Measurements from ENCODE around the gene KRTAP19-3. TPM values are rescaled to one million over a fixed set of nuclear protein-coding genes. Genes with fewer than 3 reads are reported as not detected.

Gene KRTAP19-3
- total and polyA plus RNA-seq, 3 experiments from 2014 or later = not detected

DNA sequence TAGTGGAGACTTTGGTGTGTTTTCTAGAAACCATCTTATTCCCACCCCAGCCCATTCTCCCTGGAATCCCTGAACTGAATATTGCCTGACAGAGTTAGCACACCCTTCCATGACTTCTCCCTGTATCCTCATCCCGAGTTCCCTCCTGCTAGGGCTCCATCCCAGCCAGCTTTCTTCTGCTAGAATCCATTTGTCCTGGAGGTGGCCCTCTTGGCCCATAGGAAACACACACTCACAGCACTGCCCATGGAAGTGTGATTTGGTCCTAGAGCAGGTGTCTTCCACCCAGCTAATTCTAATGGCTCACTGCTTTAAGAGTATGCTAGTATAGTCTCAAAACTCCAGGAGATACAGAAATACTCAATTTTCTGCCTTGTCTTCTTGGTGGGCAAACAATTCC is 47.6 kb downstream of the KRTAP19-3 start:
- H3K4me1 Mint-ChIP-seq = no peaks in the 10 kb centered on the region
- Histone ChIP-seq H3K27me3 (ENCODE audit: insufficient read depth, low read length, poor library complexity, severe bottlenecking) (no peaks in the 10 kb centered on the region), H3K27ac (ENCODE audit: low read depth, low read length) (no peak overlapping the region), H3K36me3 (ENCODE audit: insufficient read depth, low read length) (no peaks in the 10 kb centered on the region), H3K9me3 (ENCODE audit: low read length) (no peaks in the 10 kb centered on the region), H3K4me1 (ENCODE audit: insufficient read depth, low read length) (no peaks in the 10 kb centered on the region), H3K4me3 (ENCODE audit: low read length) (no peak overlapping the region)
- DNase-seq = no peak
- ChIA-PET POLR2A (no interaction called here), CTCF (no interaction called here)
- no peak overlapping the region for H3K27ac Mint-ChIP-seq
- no peaks in the 10 kb centered on the region for H3K36me3 Mint-ChIP-seq
- no peaks in the 10 kb centered on the region for H3K27me3 Mint-ChIP-seq
- H3K4me3 Mint-ChIP-seq = no peak overlapping the region
- H3K9me3 Mint-ChIP-seq = peaks cover 0 to 6% (median 2%) of the 10 kb centered on the region in 5 donors

GRCh38 chr21:30443226-30443625 is 48.6 kb downstream of the KRTAP19-3 start:
- Mint-ChIP-seq H3K9me3 (peaks cover 0 to 6% (median 2%) of the 10 kb centered on the region in 5 donors), H3K36me3 (no peaks in the 10 kb centered on the region), H3K27ac (no peak overlapping the region), H3K27me3 (no peaks in the 10 kb centered on the region), H3K4me1 (no peaks in the 10 kb centered on the region), H3K4me3 (no peak overlapping the region)
- no peaks in the 10 kb centered on the region for H3K4me1 ChIP-seq (ENCODE audit: insufficient read depth, low read length)
- no peak overlapping the region for H3K4me3 ChIP-seq (ENCODE audit: low read length)
- DNase-seq = no peak
- ChIA-PET POLR2A (no interaction called here), CTCF (no interaction called here)
- no peaks in the 10 kb centered on the region for H3K9me3 ChIP-seq (ENCODE audit: low read length)
- no peaks in the 10 kb centered on the region for H3K27me3 ChIP-seq (ENCODE audit: insufficient read depth, low read length, poor library complexity, severe bottlenecking)
- no peaks in the 10 kb centered on the region for H3K36me3 ChIP-seq (ENCODE audit: insufficient read depth, low read length)
- H3K27ac ChIP-seq (ENCODE audit: low read depth, low read length) = no peak overlapping the region

Other genes starting within 250 kb of the KRTAP19-3 start
- gene KRTAP24-1, start 209.1 kb downstream of the KRTAP19-3 start, total RNA-seq = not detected
- not detected for gene KRTAP24-1, start 209.1 kb downstream of the KRTAP19-3 start, polyA plus RNA-seq
- not detected for gene KRTAP25-1, start 202.5 kb downstream of the KRTAP19-3 start, total RNA-seq
- gene KRTAP25-1, start 202.5 kb downstream of the KRTAP19-3 start, polyA plus RNA-seq = not detected
- not detected for gene KRTAP26-1, start 171.7 kb downstream of the KRTAP19-3 start, total RNA-seq
- not detected for gene KRTAP26-1, start 171.7 kb downstream of the KRTAP19-3 start, polyA plus RNA-seq
- not detected for gene KRTAP27-1, start 154.3 kb downstream of the KRTAP19-3 start, total RNA-seq
- not detected for gene KRTAP27-1, start 154.3 kb downstream of the KRTAP19-3 start, polyA plus RNA-seq
- not detected for gene KRTAP23-1, start 143.4 kb downstream of the KRTAP19-3 start, total RNA-seq
- gene KRTAP23-1, start 143.4 kb downstream of the KRTAP19-3 start, polyA plus RNA-seq = not detected
- not detected for gene KRTAP13-2, start 119.7 kb downstream of the KRTAP19-3 start, total RNA-seq
- not detected for gene KRTAP13-2, start 119.7 kb downstream of the KRTAP19-3 start, polyA plus RNA-seq
- not detected for gene KRTAP13-1, start 96.0 kb downstream of the KRTAP19-3 start, total RNA-seq
- not detected for gene KRTAP13-1, start 96.0 kb downstream of the KRTAP19-3 start, polyA plus RNA-seq
- not detected for gene KRTAP13-3, start 66.1 kb downstream of the KRTAP19-3 start, total RNA-seq
- gene KRTAP13-3, start 66.1 kb downstream of the KRTAP19-3 start, polyA plus RNA-seq = not detected
- gene KRTAP13-4, start 61.8 kb downstream of the KRTAP19-3 start, total RNA-seq = not detected
- gene KRTAP13-4, start 61.8 kb downstream of the KRTAP19-3 start, polyA plus RNA-seq = not detected
- not detected for gene KRTAP15-1, start 51.7 kb downstream of the KRTAP19-3 start, total RNA-seq
- gene KRTAP15-1, start 51.7 kb downstream of the KRTAP19-3 start, polyA plus RNA-seq = not detected
- gene KRTAP19-1, start 11.6 kb downstream of the KRTAP19-3 start, total RNA-seq = not detected
- gene KRTAP19-1, start 11.6 kb downstream of the KRTAP19-3 start, polyA plus RNA-seq = not detected
- gene KRTAP19-2, start 4.6 kb downstream of the KRTAP19-3 start, total RNA-seq = not detected
- not detected for gene KRTAP19-2, start 4.6 kb downstream of the KRTAP19-3 start, polyA plus RNA-seq
- not detected for gene KRTAP19-4, start 5.2 kb upstream of the KRTAP19-3 start, total RNA-seq
- gene KRTAP19-4, start 5.2 kb upstream of the KRTAP19-3 start, polyA plus RNA-seq = not detected
- gene KRTAP19-5, start 10.1 kb upstream of the KRTAP19-3 start, total RNA-seq = not detected
- gene KRTAP19-5, start 10.1 kb upstream of the KRTAP19-3 start, polyA plus RNA-seq = not detected
- gene KRTAP19-6, start 49.9 kb upstream of the KRTAP19-3 start, total RNA-seq = not detected
- not detected for gene KRTAP19-6, start 49.9 kb upstream of the KRTAP19-3 start, polyA plus RNA-seq
- not detected for gene KRTAP19-7, start 69.3 kb upstream of the KRTAP19-3 start, total RNA-seq
- not detected for gene KRTAP19-7, start 69.3 kb upstream of the KRTAP19-3 start, polyA plus RNA-seq
- gene KRTAP22-2, start 98.4 kb upstream of the KRTAP19-3 start, total RNA-seq = not detected
- not detected for gene KRTAP22-2, start 98.4 kb upstream of the KRTAP19-3 start, polyA plus RNA-seq
- gene KRTAP6-3, start 100.4 kb upstream of the KRTAP19-3 start, total RNA-seq = not detected
- not detected for gene KRTAP6-3, start 100.4 kb upstream of the KRTAP19-3 start, polyA plus RNA-seq
- gene KRTAP6-2, start 106.9 kb upstream of the KRTAP19-3 start, total RNA-seq = not detected
- not detected for gene KRTAP6-2, start 106.9 kb upstream of the KRTAP19-3 start, polyA plus RNA-seq
- not detected for gene KRTAP22-1, start 109.1 kb upstream of the KRTAP19-3 start, total RNA-seq
- not detected for gene KRTAP22-1, start 109.1 kb upstream of the KRTAP19-3 start, polyA plus RNA-seq
- gene KRTAP6-1, start 121.9 kb upstream of the KRTAP19-3 start, total RNA-seq = not detected
- not detected for gene KRTAP6-1, start 121.9 kb upstream of the KRTAP19-3 start, polyA plus RNA-seq
- gene KRTAP20-1, start 124.4 kb upstream of the KRTAP19-3 start, total RNA-seq = not detected
- gene KRTAP20-1, start 124.4 kb upstream of the KRTAP19-3 start, polyA plus RNA-seq = not detected
- gene KRTAP20-4, start 128.6 kb upstream of the KRTAP19-3 start, total RNA-seq = not detected
- gene KRTAP20-4, start 128.6 kb upstream of the KRTAP19-3 start, polyA plus RNA-seq = not detected
- not detected for gene KRTAP20-2, start 143.2 kb upstream of the KRTAP19-3 start, total RNA-seq
- gene KRTAP20-2, start 143.2 kb upstream of the KRTAP19-3 start, polyA plus RNA-seq = not detected
- gene KRTAP20-3, start 150.9 kb upstream of the KRTAP19-3 start, total RNA-seq = not detected
- not detected for gene KRTAP20-3, start 150.9 kb upstream of the KRTAP19-3 start, polyA plus RNA-seq
- not detected for gene KRTAP21-3, start 226.8 kb upstream of the KRTAP19-3 start, total RNA-seq
- gene KRTAP21-3, start 226.8 kb upstream of the KRTAP19-3 start, polyA plus RNA-seq = not detected